Mesenchymal stem cell (in vitro differentiated cells and primary cell): Measurements from ENCODE around the gene CYBA.
"Not testable (repeated sequence)": the region's sequence is repeated elsewhere in the genome, so short reads cannot be mapped to it uniquely, and the experiment has no call there.

ENCODE experiments used
- DNase-seq: peaks from one replicate; pipeline ENCODE4 v3.0.0-alpha.2; 2013
- H2AFZ ChIP-seq: one replicate; pipeline ENCODE4 v1.6.1; 2013; ENCODE audit warnings: low read depth, mild to moderate bottlenecking, control low read depth, inconsistent platforms, low read length, moderate library complexity
- H2AK5ac ChIP-seq: 2 replicates; pipeline ENCODE4 v1.6.1; 2013; ENCODE audit warnings: low read length, moderate library complexity, mild to moderate bottlenecking, inconsistent platforms; ENCODE audit not compliant: severe bottlenecking
- H2BK120ac ChIP-seq: one replicate; pipeline ENCODE4 v1.6.1; 2013; ENCODE audit warnings: low read depth, mild to moderate bottlenecking, inconsistent platforms, low read length, moderate library complexity
- H2BK12ac ChIP-seq, 2 experiments: one replicate each; pipeline ENCODE4 v1.6.1; 2013; ENCODE audit warnings: inconsistent platforms in 2 of 2, low read length in 2 of 2, mild to moderate bottlenecking in 2 of 2, moderate library complexity in 2 of 2, control low read depth in 1 of 2
- H2BK15ac ChIP-seq: one replicate; pipeline ENCODE4 v1.6.1; 2013; ENCODE audit warnings: mild to moderate bottlenecking, low read depth, inconsistent platforms; ENCODE audit not compliant: poor library complexity, severe bottlenecking
- H2BK5ac ChIP-seq: 2 replicates; pipeline ENCODE4 v1.6.1; 2013; ENCODE audit warnings: low read depth, mild to moderate bottlenecking, low read length, control low read depth, inconsistent platforms; ENCODE audit not compliant: poor library complexity, severe bottlenecking
- H3K14ac ChIP-seq, 2 experiments: one replicate each; pipeline ENCODE4 v1.6.1; 2013; ENCODE audit warnings: inconsistent platforms in 2 of 2, low read length in 2 of 2, control low read depth in 1 of 2, mild to moderate bottlenecking in 1 of 2, moderate library complexity in 1 of 2
- H3K18ac ChIP-seq, 2 experiments: one replicate each; pipeline ENCODE4 v1.6.1; 2013; ENCODE audit warnings: inconsistent platforms in 2 of 2, low read length in 2 of 2, control low read depth in 1 of 2, low read depth in 1 of 2, mild to moderate bottlenecking in 1 of 2
- H3K23ac ChIP-seq, 2 experiments: one replicate each; pipeline ENCODE4 v1.6.1; 2013; ENCODE audit warnings: inconsistent platforms in 2 of 2, low read length in 2 of 2, mild to moderate bottlenecking in 2 of 2, moderate library complexity in 2 of 2, control low read depth in 1 of 2
- H3K27ac ChIP-seq: 2 replicates; pipeline ENCODE4 v1.5.1; 2013; ENCODE audit warnings: mild to moderate bottlenecking, moderate library complexity, low read length, control low read depth, inconsistent platforms; ENCODE audit not compliant: poor library complexity, severe bottlenecking
- H3K27me3 ChIP-seq, 2 experiments: 2 replicates each; pipeline versions ENCODE4 v1.6.1 to v1.7.0; 2013; ENCODE audit warnings: low read length in 2 of 2, mild to moderate bottlenecking in 2 of 2, moderate library complexity in 2 of 2, control low read depth in 1 of 2, inconsistent platforms in 1 of 2; ENCODE audit not compliant: control insufficient read depth in 1 of 2, insufficient read depth in 1 of 2
- H3K36me3 ChIP-seq, 2 experiments: 2 replicates each; pipeline versions ENCODE4 v1.6.1 to v1.7.0; 2013; ENCODE audit warnings: low read length in 2 of 2, control low read depth in 1 of 2, inconsistent platforms in 1 of 2, low read depth in 1 of 2, mild to moderate bottlenecking in 1 of 2; ENCODE audit not compliant: insufficient read depth in 2 of 2, control insufficient read depth in 1 of 2
- H3K4ac ChIP-seq, 2 experiments: one replicate each; pipeline ENCODE4 v1.6.1; 2013; ENCODE audit warnings: inconsistent platforms in 2 of 2, low read length in 2 of 2, mild to moderate bottlenecking in 2 of 2, moderate library complexity in 2 of 2, control low read depth in 1 of 2, low read depth in 1 of 2
- H3K4me1 ChIP-seq: 2 replicates; pipeline ENCODE4 v1.6.1; 2013; ENCODE audit warnings: low read depth, low read length, control low read depth; ENCODE audit not compliant: control insufficient read depth, insufficient read depth
- H3K4me2 ChIP-seq: 2 replicates; pipeline ENCODE4 v1.6.1; 2013; ENCODE audit warnings: low read length, mild to moderate bottlenecking, inconsistent platforms; ENCODE audit not compliant: poor library complexity, severe bottlenecking
- H3K4me3 ChIP-seq, 2 experiments: 2 replicates each; pipeline versions ENCODE4 v1.5.1 to v1.7.0; 2013; ENCODE audit warnings: low read length in 2 of 2, mild to moderate bottlenecking in 2 of 2, control low read depth in 1 of 2, low read depth in 1 of 2; ENCODE audit not compliant: insufficient read depth in 1 of 2
- H3K79me1 ChIP-seq: replicated peaks from 2 replicates; pipeline ENCODE4 v1.6.1; 2013; ENCODE audit warnings: mild to moderate bottlenecking, control low read depth, low read length, inconsistent platforms; ENCODE audit not compliant: poor library complexity, severe bottlenecking
- H3K9ac ChIP-seq: 2 replicates; pipeline ENCODE4 v1.7.0; 2013; ENCODE audit warnings: mild to moderate bottlenecking, low read length, moderate library complexity
- H3K9me3 ChIP-seq: 2 replicates; pipeline ENCODE4 v1.7.0; 2013; ENCODE audit warnings: mild to moderate bottlenecking, low read length; ENCODE audit not compliant: control insufficient read depth
- H4K8ac ChIP-seq: one replicate; pipeline ENCODE4 v1.6.1; 2013; ENCODE audit warnings: inconsistent platforms, mild to moderate bottlenecking, low read length, moderate library complexity
- H4K91ac ChIP-seq: one replicate; pipeline ENCODE4 v1.6.1; 2013; ENCODE audit warnings: mild to moderate bottlenecking, low read length, inconsistent platforms
- WGBS: methylation state at CpG from one replicate; pipeline ENCODE4 v1.1.7; 2013; ENCODE audit warnings: mixed read lengths; 5-methylcytosine and 5-hydroxymethylcytosine counted together

The CYBA gene

GRCh38 chr16:88610909-88611812 is 39.7 kb downstream of the CYBA start:
- 72% methylated on average over 37 of the region's 49 CpGs for WGBS
- Histone ChIP-seq H3K79me1 (peaks cover 49% of the 10 kb centered on the region), H4K91ac (no peak overlapping the region), H3K14ac (no peak overlapping the region), H3K27me3 (no peaks in the 10 kb centered on the region), H3K36me3 (peaks cover 66% of the 10 kb centered on the region in 2 experiments), H3K9me3 (no peaks in the 10 kb centered on the region), H3K27ac (no peak overlapping the region), H2AK5ac (no peak overlapping the region), H4K8ac (peak overlapping the region; percentile 9), H2BK12ac (no peak overlapping the region), H2BK120ac (no peak overlapping the region), H3K4me2 (no peak overlapping the region), H3K4me1 (peaks cover 6% of the 10 kb centered on the region), H2BK15ac (no peak overlapping the region), H2BK5ac (no peak overlapping the region), H3K9ac (no peak overlapping the region), H3K4ac (no peak overlapping the region), H3K4me3 (no peak overlapping the region), H3K18ac (no peak overlapping the region), H2AFZ (no peak overlapping the region), H3K23ac (no peak overlapping the region)
- DNase-seq = no peak

- over 99% methylated on average over 6 of the region's 6 CpGs for WGBS
- Histone ChIP-seq H2BK15ac (no peak overlapping the region), H3K4me1 (peaks cover 9% of the 10 kb centered on the region), H3K9me3 (no peaks in the 10 kb centered on the region), H3K9ac (no peak overlapping the region), H3K4me2 (no peak overlapping the region), H2AK5ac (no peak overlapping the region), H3K14ac (no peak overlapping the region), H2BK5ac (no peak overlapping the region), H3K79me1 (peaks cover 42% of the 10 kb centered on the region), H4K8ac (no peak overlapping the region), H3K23ac (no peak overlapping the region), H3K18ac (no peak overlapping the region), H3K36me3 (peaks cover 65 to 77% of the 10 kb centered on the region in 2 experiments), H4K91ac (no peak overlapping the region), H2BK120ac (no peak overlapping the region), H3K27me3 (no peaks in the 10 kb centered on the region), H3K4ac (no peak overlapping the region), H2BK12ac (no peak overlapping the region), H3K27ac (no peak overlapping the region), H2AFZ (no peak overlapping the region), H3K4me3 (no peak overlapping the region)
- DNase-seq = no peak
These were observed 40.8 kb downstream of the CYBA start for GRCh38 chr16:88610080-88610479.

GRCh38 chr16:88609426-88609825 is 41.4 kb downstream of the CYBA start:
- H2AFZ ChIP-seq, H4K8ac ChIP-seq, H3K27ac ChIP-seq, H4K91ac ChIP-seq, H3K9me3 ChIP-seq, H3K14ac ChIP-seq, H3K23ac ChIP-seq, H2BK5ac ChIP-seq, H3K4ac ChIP-seq, H2BK15ac ChIP-seq, H2BK12ac ChIP-seq, H2AK5ac ChIP-seq, DNase-seq, H3K4me1 ChIP-seq, H3K4me2 ChIP-seq, H2BK120ac ChIP-seq, H3K9ac ChIP-seq, H3K18ac ChIP-seq, H3K27me3 ChIP-seq, H3K4me3 ChIP-seq: not testable (repeated sequence)
- peaks cover 48% of the 10 kb centered on the region for H3K79me1 ChIP-seq
- H3K36me3 ChIP-seq = peaks cover 66 to 82% of the 10 kb centered on the region in 2 experiments
- WGBS = 94% methylated on average over 7 of the region's 8 CpGs

GRCh38 chr16:88608076-88608475 is 42.8 kb downstream of the CYBA start:
- Histone ChIP-seq H4K8ac (no peak overlapping the region), H3K27ac (no peak overlapping the region), H3K27me3 (no peaks in the 10 kb centered on the region), H3K18ac (no peak overlapping the region), H3K79me1 (peaks cover 38% of the 10 kb centered on the region), H2BK5ac (no peak overlapping the region), H2BK12ac (no peak overlapping the region), H2BK15ac (no peak overlapping the region), H3K4ac (no peak overlapping the region), H3K23ac (no peak overlapping the region), H3K4me1 (peaks cover 5% of the 10 kb centered on the region), H2AFZ (no peak overlapping the region), H3K9ac (no peak overlapping the region), H2AK5ac (no peak overlapping the region), H3K4me3 (no peak overlapping the region), H2BK120ac (no peak overlapping the region), H3K9me3 (no peaks in the 10 kb centered on the region), H4K91ac (no peak overlapping the region), H3K36me3 (peaks cover 57 to 70% of the 10 kb centered on the region in 2 experiments), H3K4me2 (no peak overlapping the region), H3K14ac (no peak overlapping the region)
- 94% methylated on average over 5 of the region's 6 CpGs for WGBS
- no peak for DNase-seq
